ENCODE measurements around the gene CNTN4. TPM values are rescaled to one million over a fixed set of nuclear protein-coding genes. Genes with fewer than 3 reads are reported as not detected.

CNTN4 gene
- total RNA-seq, 1 donor from 2014 or later = 16.1 TPM

DNA sequence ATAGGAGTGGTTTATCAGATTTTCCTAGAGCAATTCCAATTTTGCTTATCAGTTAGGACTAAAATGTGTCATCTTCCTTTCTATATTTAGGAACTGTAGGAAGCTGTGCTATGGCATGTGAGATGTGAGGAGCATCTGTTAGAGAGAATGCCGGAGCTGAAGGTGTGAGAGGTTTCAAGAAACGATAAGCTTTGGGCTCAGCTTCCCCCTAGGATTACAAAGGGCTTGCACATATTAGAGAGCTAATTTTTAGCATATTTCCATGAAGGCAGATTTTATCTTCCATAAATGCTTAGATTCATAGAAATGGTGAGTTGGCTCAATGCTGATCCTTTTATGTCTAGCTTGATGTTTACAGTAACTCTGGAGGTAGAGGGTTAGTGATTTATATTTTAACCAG is 120.2 kb downstream of the CNTN4 start:
- peaks cover 12% of the 10 kb centered on the region for H3K4me1 Mint-ChIP-seq (ENCODE audit: low read depth)
- H3K36me3 Mint-ChIP-seq (ENCODE audit: insufficient read depth) = no peaks in the 10 kb centered on the region
- H3K4me3 Mint-ChIP-seq (ENCODE audit: low read depth) = no peak overlapping the region

DNA sequence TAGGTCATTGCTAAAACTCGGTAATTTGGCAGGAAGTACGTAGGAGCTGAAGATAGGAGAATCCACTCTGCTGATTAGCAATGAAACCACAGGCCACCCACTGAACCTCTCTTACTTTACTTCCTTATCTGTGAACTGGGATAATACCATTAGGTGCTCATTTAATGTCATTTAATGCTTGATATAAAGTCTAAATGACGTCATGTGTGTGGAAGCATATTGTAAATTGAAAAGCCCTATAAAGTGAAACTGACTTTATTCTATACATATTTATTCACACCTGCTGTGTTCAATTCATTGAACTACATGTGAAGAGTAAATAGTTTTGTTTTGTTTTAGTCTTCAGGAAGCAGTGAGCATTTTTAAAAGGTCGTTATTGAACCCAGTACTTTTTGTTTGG is 137.5 kb downstream of the CNTN4 start:
- no peak overlapping the region for H3K4me3 Mint-ChIP-seq (ENCODE audit: low read depth)
- TF ChIP-seq, protein P1, sequence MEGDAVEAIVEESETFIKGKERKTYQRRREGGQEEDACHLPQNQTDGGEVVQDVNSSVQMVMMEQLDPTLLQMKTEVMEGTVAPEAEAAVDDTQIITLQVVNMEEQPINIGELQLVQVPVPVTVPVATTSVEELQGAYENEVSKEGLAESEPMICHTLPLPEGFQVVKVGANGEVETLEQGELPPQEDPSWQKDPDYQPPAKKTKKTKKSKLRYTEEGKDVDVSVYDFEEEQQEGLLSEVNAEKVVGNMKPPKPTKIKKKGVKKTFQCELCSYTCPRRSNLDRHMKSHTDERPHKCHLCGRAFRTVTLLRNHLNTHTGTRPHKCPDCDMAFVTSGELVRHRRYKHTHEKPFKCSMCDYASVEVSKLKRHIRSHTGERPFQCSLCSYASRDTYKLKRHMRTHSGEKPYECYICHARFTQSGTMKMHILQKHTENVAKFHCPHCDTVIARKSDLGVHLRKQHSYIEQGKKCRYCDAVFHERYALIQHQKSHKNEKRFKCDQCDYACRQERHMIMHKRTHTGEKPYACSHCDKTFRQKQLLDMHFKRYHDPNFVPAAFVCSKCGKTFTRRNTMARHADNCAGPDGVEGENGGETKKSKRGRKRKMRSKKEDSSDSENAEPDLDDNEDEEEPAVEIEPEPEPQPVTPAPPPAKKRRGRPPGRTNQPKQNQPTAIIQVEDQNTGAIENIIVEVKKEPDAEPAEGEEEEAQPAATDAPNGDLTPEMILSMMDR (IDR thresholded peaks at IDR 0.05; ENCODE audit: unreplicated experiment) = no peak
- H3K9me3 Mint-ChIP-seq (ENCODE audit: low read depth) = peaks cover 3% of the 10 kb centered on the region
- no peak overlapping the region for H3K27ac Mint-ChIP-seq
- no peaks in the 10 kb centered on the region for H3K27me3 Mint-ChIP-seq
- H3K4me1 Mint-ChIP-seq (ENCODE audit: low read depth) = peaks cover 9% of the 10 kb centered on the region
- no peak for DNase-seq (ENCODE audit: low spot score, unreplicated experiment)
- H3K36me3 Mint-ChIP-seq (ENCODE audit: insufficient read depth) = no peaks in the 10 kb centered on the region

More for the DNA sequence above, 120.2 kb downstream of the CNTN4 start:
- H3K27me3 Mint-ChIP-seq = no peaks in the 10 kb centered on the region
- TF ChIP-seq, protein P1 (IDR thresholded peaks at IDR 0.05; ENCODE audit: unreplicated experiment) = no peak
- H3K27ac Mint-ChIP-seq = no peak overlapping the region
- peaks cover 10% of the 10 kb centered on the region for H3K9me3 Mint-ChIP-seq (ENCODE audit: low read depth)
- DNase-seq (ENCODE audit: low spot score, unreplicated experiment) = no peak

- H3K4me1 Mint-ChIP-seq (ENCODE audit: low read depth) = peaks cover 24% of the 10 kb centered on the region
- no peak overlapping the region for H3K27ac Mint-ChIP-seq
- TF ChIP-seq, protein P1 (IDR thresholded peaks at IDR 0.05; ENCODE audit: unreplicated experiment) = no peak
- H3K27me3 Mint-ChIP-seq = no peaks in the 10 kb centered on the region
- no peak for DNase-seq (ENCODE audit: low spot score, unreplicated experiment)
- H3K4me3 Mint-ChIP-seq (ENCODE audit: low read depth) = no peak overlapping the region
- no peaks in the 10 kb centered on the region for H3K36me3 Mint-ChIP-seq (ENCODE audit: insufficient read depth)
- H3K9me3 Mint-ChIP-seq (ENCODE audit: low read depth) = peaks cover 5% of the 10 kb centered on the region
These were observed 145.5 kb downstream of the CNTN4 start for GRCh38 chr3:2244137-2244536.

- H3K4me3 Mint-ChIP-seq (ENCODE audit: low read depth) = no peak overlapping the region
- no peaks in the 10 kb centered on the region for H3K36me3 Mint-ChIP-seq (ENCODE audit: insufficient read depth)
- peaks cover 3% of the 10 kb centered on the region for H3K9me3 Mint-ChIP-seq (ENCODE audit: low read depth)
- TF ChIP-seq, protein P1 (IDR thresholded peaks at IDR 0.05; ENCODE audit: unreplicated experiment) = no peak
- H3K4me1 Mint-ChIP-seq (ENCODE audit: low read depth) = peaks cover 22% of the 10 kb centered on the region
- DNase-seq (ENCODE audit: low spot score, unreplicated experiment) = no peak
- no peaks in the 10 kb centered on the region for H3K27me3 Mint-ChIP-seq
- H3K27ac Mint-ChIP-seq = no peak overlapping the region
These were observed 148.4 kb downstream of the CNTN4 start for GRCh38 chr3:2246873-2247648.

DNA sequence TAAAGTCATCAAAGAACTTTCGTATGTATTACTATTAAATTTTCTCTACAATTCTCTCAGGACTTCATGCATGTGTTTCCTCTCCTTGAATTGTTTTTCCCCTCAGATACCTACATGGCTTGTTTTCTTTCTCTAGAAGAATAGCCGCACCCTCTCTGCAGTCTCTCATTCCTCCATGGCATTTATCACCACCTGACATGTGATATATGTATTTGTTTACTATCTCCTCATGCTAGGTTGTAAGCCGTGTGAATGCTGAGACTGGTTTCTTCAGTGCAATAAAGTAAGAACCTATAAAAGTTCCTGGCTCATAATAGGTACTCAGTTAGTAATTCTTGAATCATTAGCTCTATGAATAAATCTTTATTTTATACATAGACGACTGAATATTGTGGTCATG is 149.2 kb downstream of the CNTN4 start:
- Mint-ChIP-seq H3K27ac (no peak overlapping the region), H3K36me3 (ENCODE audit: insufficient read depth) (no peaks in the 10 kb centered on the region), H3K9me3 (ENCODE audit: low read depth) (no peaks in the 10 kb centered on the region), H3K4me3 (ENCODE audit: low read depth) (no peak overlapping the region), H3K27me3 (no peaks in the 10 kb centered on the region), H3K4me1 (ENCODE audit: low read depth) (peaks cover 22% of the 10 kb centered on the region)
- TF ChIP-seq, protein P1 (IDR thresholded peaks at IDR 0.05; ENCODE audit: unreplicated experiment) = no peak
- DNase-seq (ENCODE audit: low spot score, unreplicated experiment) = no peak

All from progenitor cell of endocrine pancreas (in vitro differentiated cells).